CD4-positive, alpha-beta T cell (primary cell): ENCODE results near the gene NEU4. TPM values are rescaled to one million over a fixed set of nuclear protein-coding genes. Genes with fewer than 3 reads are reported as not detected.
A peak's percentile ranks its signal among the peaks of the same experiment; 100 is the strongest.

ENCODE experiments used
- ATAC-seq: fragments of 200-7000 bp; cut with Tn5 transposase; one replicate; pipeline ENCODE4 v1.10.0; 2022; ENCODE audit warnings: mild to moderate bottlenecking; ENCODE audit not compliant: poor library complexity
- CTCF ChIA-PET: fragments of 350-600 bp; sonication (Branson Sonifier 250); formaldehyde crosslinking; loops from one replicate; lab custom pipeline; 2021; ENCODE audit warnings: antibody characterized with exemption, inconsistent platforms; lab: Charles Lee
- POLR2A ChIA-PET: fragments of 350-600 bp; sonication (Branson Sonifier 250); formaldehyde crosslinking; loops from one replicate; lab custom pipeline; 2021; ENCODE audit warnings: antibody characterized with exemption, inconsistent platforms; lab: Charles Lee
- DNase-seq, 14 experiments: peaks; one replicate each; pipeline ENCODE4 v3.0.0-alpha.2; 2013 to 2020; ENCODE audit warnings: mixed read lengths in 2 of 14
- H3K27ac ChIP-seq, 2 donors: one replicate each; pipeline versions ENCODE4 v1.5.1 to v1.7.0; 2013; ENCODE audit warnings: low read length in 2 of 2, low read depth in 1 of 2, mild to moderate bottlenecking in 1 of 2
- H3K27me3 ChIP-seq, 2 experiments: 1 replicate in 1 of 2; 2 replicates in 1 of 2; pipeline versions ENCODE4 v1.6.1 to v1.7.0; 2013; ENCODE audit warnings: low read length in 2 of 2, control low read depth in 1 of 2, mild to moderate bottlenecking in 1 of 2, moderate library complexity in 1 of 2; ENCODE audit not compliant: insufficient read depth in 2 of 2, control insufficient read depth in 1 of 2
- H3K36me3 ChIP-seq: one replicate; pipeline ENCODE4 v1.6.1; 2013; ENCODE audit warnings: low read length, control low read depth; ENCODE audit not compliant: insufficient read depth
- H3K4me1 ChIP-seq: one replicate; pipeline ENCODE4 v1.6.1; 2013; ENCODE audit warnings: low read length, control low read depth; ENCODE audit not compliant: insufficient read depth
- H3K4me3 ChIP-seq: one replicate; pipeline ENCODE4 v1.5.1; 2013; ENCODE audit warnings: mild to moderate bottlenecking, low read length, moderate library complexity
- H3K9me3 ChIP-seq, 2 experiments: 1 replicate in 1 of 2; 2 replicates in 1 of 2; pipeline versions ENCODE4 v1.6.1 to v1.7.0; 2013; ENCODE audit warnings: low read length in 2 of 2, mild to moderate bottlenecking in 2 of 2, control low read depth in 1 of 2, moderate library complexity in 1 of 2; ENCODE audit not compliant: control insufficient read depth in 1 of 2, insufficient read depth in 1 of 2
- H3K27ac Mint-ChIP-seq: one replicate; pipeline ENCODE4 v1.8.0; 2020; ENCODE audit warnings: mixed read lengths
- H3K27me3 Mint-ChIP-seq: one replicate; pipeline ENCODE4 v1.8.0; 2021; ENCODE audit warnings: mixed read lengths
- H3K36me3 Mint-ChIP-seq: one replicate; pipeline ENCODE4 v1.8.0; 2021; ENCODE audit warnings: low read depth, mixed read lengths
- H3K4me1 Mint-ChIP-seq: one replicate; pipeline ENCODE4 v1.8.0; 2021; ENCODE audit warnings: low read depth, mixed read lengths
- H3K4me3 Mint-ChIP-seq: one replicate; pipeline ENCODE4 v1.8.0; 2020; ENCODE audit warnings: mild to moderate bottlenecking, mixed read lengths
- H3K9me3 Mint-ChIP-seq: one replicate; pipeline ENCODE4 v1.8.0; 2020; ENCODE audit warnings: mixed read lengths
- intact Hi-C, 2 experiments: fragments of 100-400 bp; cut with DNase I in 1 of 2; cut with micrococcal nuclease in 1 of 2; formaldehyde crosslinking; loops; one replicate each; pipeline versions ENCODE4 v1.15.1 to v1.9.0; 2023 to 2025; cut with DNase I, micrococcal nuclease
- total RNA-seq, 174 experiments: library from RNA in 2 of 174; stranded (reverse) in 2 of 174; gene quantifications; one replicate each; pipeline ENCODE4 v1.2.3 and lab custom pipeline; 2021 to 2026
- TF ChIP-seq, protein P1 (sequence below): fragments of 200-600 bp; IDR thresholded peaks from one replicate; pipeline ENCODE4 v1.8.0; 2022; ENCODE audit warnings: antibody characterized with exemption, mild to moderate bottlenecking

NEU4 gene
- total RNA-seq, 2 experiments from 2014 or later, result 4.3 to 6.8 TPM

DNA sequence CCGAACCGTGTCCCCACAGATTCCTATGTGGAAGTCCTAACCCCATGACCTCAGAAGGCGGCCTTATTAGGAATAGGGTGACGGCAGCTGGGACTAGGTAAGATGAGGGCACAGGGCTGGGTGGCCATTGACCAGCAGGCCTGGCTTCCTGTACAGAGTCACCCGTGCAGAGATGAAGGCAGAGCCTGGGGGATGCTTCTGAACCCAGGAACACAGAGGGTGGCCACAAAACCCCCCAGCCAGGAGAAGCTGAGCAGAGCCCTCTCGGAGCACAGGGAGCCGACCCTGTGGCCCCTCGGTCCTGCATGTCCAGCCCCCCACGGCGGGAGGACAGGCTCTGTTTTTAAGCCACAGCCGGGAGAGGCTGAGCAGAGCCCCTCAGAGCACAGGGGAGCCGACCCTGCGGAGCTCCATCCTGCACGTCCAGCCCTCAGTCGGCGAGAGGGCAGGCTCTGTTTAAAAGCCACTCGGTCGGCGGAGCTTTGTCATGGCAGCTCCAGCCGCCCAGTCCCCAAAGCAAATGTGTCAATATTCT lies 47.0 kb downstream of the NEU4 start:
- DNase-seq (no peak), ATAC-seq (no peak)
- Histone ChIP-seq H3K9me3 (no peaks in the 10 kb centered on the region), H3K4me3 (no peak overlapping the region), H3K4me1 (peaks cover 73% of the 10 kb centered on the region), H3K27me3 (no peaks in the 10 kb centered on the region), H3K27ac (no peak overlapping the region), H3K36me3 (no peaks in the 10 kb centered on the region)
- TF ChIP-seq, protein P1, sequence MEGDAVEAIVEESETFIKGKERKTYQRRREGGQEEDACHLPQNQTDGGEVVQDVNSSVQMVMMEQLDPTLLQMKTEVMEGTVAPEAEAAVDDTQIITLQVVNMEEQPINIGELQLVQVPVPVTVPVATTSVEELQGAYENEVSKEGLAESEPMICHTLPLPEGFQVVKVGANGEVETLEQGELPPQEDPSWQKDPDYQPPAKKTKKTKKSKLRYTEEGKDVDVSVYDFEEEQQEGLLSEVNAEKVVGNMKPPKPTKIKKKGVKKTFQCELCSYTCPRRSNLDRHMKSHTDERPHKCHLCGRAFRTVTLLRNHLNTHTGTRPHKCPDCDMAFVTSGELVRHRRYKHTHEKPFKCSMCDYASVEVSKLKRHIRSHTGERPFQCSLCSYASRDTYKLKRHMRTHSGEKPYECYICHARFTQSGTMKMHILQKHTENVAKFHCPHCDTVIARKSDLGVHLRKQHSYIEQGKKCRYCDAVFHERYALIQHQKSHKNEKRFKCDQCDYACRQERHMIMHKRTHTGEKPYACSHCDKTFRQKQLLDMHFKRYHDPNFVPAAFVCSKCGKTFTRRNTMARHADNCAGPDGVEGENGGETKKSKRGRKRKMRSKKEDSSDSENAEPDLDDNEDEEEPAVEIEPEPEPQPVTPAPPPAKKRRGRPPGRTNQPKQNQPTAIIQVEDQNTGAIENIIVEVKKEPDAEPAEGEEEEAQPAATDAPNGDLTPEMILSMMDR, result no peak
- CTCF ChIA-PET, result no interaction called here
- Mint-ChIP-seq H3K36me3 (no peaks in the 10 kb centered on the region), H3K4me1 (peaks cover 17% of the 10 kb centered on the region), H3K4me3 (peak overlapping the region; percentile 40), H3K27ac (no peak overlapping the region), H3K27me3 (peaks cover 4% of the 10 kb centered on the region), H3K9me3 (no peaks in the 10 kb centered on the region)
- POLR2A ChIA-PET, result no interaction called here
- intact Hi-C loops, result loop anchor here in 1 of 2 experiments (5.0 kb wide), 1 partner anchor 119 kb away; no protein-coding TSS in a partner anchor

DNA sequence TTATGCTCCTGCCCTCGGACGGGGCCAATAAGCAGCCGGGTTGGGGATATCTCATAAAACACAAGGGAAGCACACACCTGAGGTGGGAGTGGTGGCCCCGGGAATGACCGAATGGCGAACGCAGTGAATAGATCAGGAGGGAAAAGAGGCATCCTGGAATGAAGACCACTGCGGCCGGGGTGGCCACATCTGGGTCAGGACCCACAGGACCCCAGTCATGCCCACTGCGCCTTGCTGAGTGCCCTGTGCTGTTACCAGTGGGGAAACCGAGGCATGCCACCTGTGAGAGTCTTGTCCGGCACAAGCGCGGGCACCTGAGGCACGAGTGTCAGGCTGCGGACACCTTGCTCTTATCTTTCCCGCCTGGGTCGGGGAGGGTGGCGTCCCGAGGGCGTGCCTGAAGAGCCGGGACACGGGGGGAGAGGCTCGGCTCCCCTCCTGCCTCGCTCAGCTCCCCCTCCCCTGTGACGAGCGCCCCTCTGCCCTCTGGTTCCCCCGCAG lies 48.1 kb downstream of the NEU4 start:
- DNase-seq (no peak), ATAC-seq (no peak)
- Mint-ChIP-seq H3K27ac (peak overlapping the region; percentile 69), H3K4me1 (peaks cover 27% of the 10 kb centered on the region), H3K9me3 (no peaks in the 10 kb centered on the region), H3K27me3 (peaks cover 13% of the 10 kb centered on the region), H3K4me3 (peak overlapping the region; percentile 40), H3K36me3 (no peaks in the 10 kb centered on the region)
- Histone ChIP-seq H3K27me3 (no peaks in the 10 kb centered on the region), H3K4me3 (peak overlapping the region; percentile 71), H3K4me1 (peaks cover 80% of the 10 kb centered on the region), H3K9me3 (no peaks in the 10 kb centered on the region), H3K27ac (no peak overlapping the region), H3K36me3 (no peaks in the 10 kb centered on the region)
- ChIA-PET POLR2A (no interaction called here), CTCF (no interaction called here)
- TF ChIP-seq, protein P1, result no peak
- intact Hi-C loops, result loop anchor here in 1 of 2 experiments (5.0 kb wide), 1 partner anchor 120 kb away; no protein-coding TSS in a partner anchor

DNA sequence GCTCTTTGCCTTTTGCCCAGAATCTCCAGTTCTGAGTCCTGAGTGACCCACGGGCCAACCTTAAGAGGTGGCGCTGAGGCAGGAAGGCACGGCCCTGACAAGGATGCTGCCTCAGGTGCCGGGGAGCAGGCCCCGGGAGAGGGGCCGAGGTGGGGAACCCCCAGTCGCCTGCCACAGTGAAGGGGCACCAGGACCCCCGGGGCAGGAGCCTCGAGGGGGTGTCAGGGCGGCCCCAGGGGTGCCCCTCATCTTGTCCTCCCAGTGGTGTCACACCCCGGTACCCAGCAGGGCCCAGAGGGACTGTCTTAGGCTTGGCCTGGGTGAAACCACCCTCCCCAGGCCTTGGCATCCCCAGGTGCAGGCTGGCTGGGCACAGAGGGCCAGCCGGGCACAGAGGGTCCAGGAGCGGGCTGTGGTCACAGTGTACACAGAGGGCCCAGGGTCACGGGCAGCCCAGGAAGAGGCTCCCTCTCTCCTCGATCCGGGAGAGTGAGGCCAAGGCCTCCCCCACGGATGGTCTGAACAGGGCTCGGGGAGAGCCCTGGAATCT lies 48.7 kb downstream of the NEU4 start:
- Histone ChIP-seq H3K27me3 (no peaks in the 10 kb centered on the region), H3K9me3 (no peaks in the 10 kb centered on the region), H3K27ac (peak overlapping the region in 1 of 2 donors; percentile 40), H3K4me1 (peaks cover 85% of the 10 kb centered on the region), H3K36me3 (no peaks in the 10 kb centered on the region), H3K4me3 (peak overlapping the region; percentile 71)
- peaks cover 16% of the 10 kb centered on the region for H3K27me3 Mint-ChIP-seq
- H3K4me3 Mint-ChIP-seq, result peak overlapping the region; percentile 85
- DNase-seq, result peak in 1 of 14 experiments; percentile 31
- intact Hi-C loops, result loop anchor here in 1 of 2 experiments (5.0 kb wide), 1 partner anchor 120 kb away; no protein-coding TSS in a partner anchor
- H3K4me1 Mint-ChIP-seq, result peaks cover 29% of the 10 kb centered on the region
- no peaks in the 10 kb centered on the region for H3K36me3 Mint-ChIP-seq
- ChIA-PET POLR2A (no interaction called here), CTCF (no interaction called here)
- H3K9me3 Mint-ChIP-seq, result no peaks in the 10 kb centered on the region
- ATAC-seq, result no peak
- TF ChIP-seq, protein P1, result no peak
- H3K27ac Mint-ChIP-seq, result peak overlapping the region; percentile 51
